Endothelial cell of umbilical vein (primary cell): ENCODE results near the gene LRRK1. TPM values are rescaled to one million over a fixed set of nuclear protein-coding genes. Genes with fewer than 3 reads are reported as not detected.

ENCODE experiments used
- BruUV-seq: library from RNA; stranded (reverse); fragments of 400-500 nt; replicated peaks from 2 replicates; lab custom pipeline; 2021; lab: Mats Ljungman, UMichigan
- CTCF ChIA-PET: fragments of 300-600, 350-600 bp; sonication (Branson Sonifier 250); formaldehyde crosslinking; loops from one replicate; lab custom pipeline; 2021; ENCODE audit warnings: antibody characterized with exemption, inconsistent platforms; lab: Charles Lee
- POLR2A ChIA-PET: fragments of 300-600, 350-600 bp; sonication (Branson Sonifier 250); formaldehyde crosslinking; loops from one replicate; lab custom pipeline; 2021; ENCODE audit warnings: antibody characterized with exemption, inconsistent platforms; lab: Charles Lee
- DNase-seq: peaks from one replicate; pipeline ENCODE4 v3.0.0-alpha.2; 2011; ENCODE audit warnings: low read depth, low spot score
- FAIRE-seq: peaks from 2 replicates; lab custom pipeline; 2011; peaks lifted over from hg19 to GRCh38; lab: Jason Lieb, UNC
- H2AFZ ChIP-seq: 2 replicates; pipeline ENCODE4 v1.6.0; 2012; ENCODE audit warnings: low read depth, low read length, control low read depth, inconsistent platforms
- H3K27ac ChIP-seq: 2 replicates; pipeline ENCODE4 v1.5.1; 2011; ENCODE audit warnings: low read depth, mild to moderate bottlenecking, control low read depth, low read length, moderate library complexity; ENCODE audit not compliant: insufficient read depth
- H3K27me3 ChIP-seq, 2 experiments: 2 replicates each; pipeline versions ENCODE4 v1.6.0 to v1.6.1; 2011; ENCODE audit warnings: low read length in 2 of 2, mixed read lengths in 1 of 2; ENCODE audit not compliant: control insufficient read depth in 2 of 2, insufficient read depth in 2 of 2
- H3K36me3 ChIP-seq, 2 experiments: 2 replicates in 1 of 2; 3 replicates in 1 of 2; pipeline ENCODE4 v1.5.1; 2011; ENCODE audit warnings: low read length in 2 of 2, mild to moderate bottlenecking in 1 of 2, moderate library complexity in 1 of 2; ENCODE audit not compliant: control insufficient read depth in 2 of 2, insufficient read depth in 2 of 2; ENCODE audit errors: extremely low read depth in 1 of 2
- H3K4me1 ChIP-seq: 3 replicates; pipeline ENCODE4 v1.5.1; 2011; ENCODE audit warnings: mild to moderate bottlenecking, low read length; ENCODE audit not compliant: control insufficient read depth, insufficient read depth; ENCODE audit errors: extremely low read depth
- H3K4me2 ChIP-seq: 2 replicates; pipeline ENCODE4 v1.6.1; 2011; ENCODE audit warnings: low read length, control low read depth, mixed read lengths; ENCODE audit not compliant: insufficient read depth
- H3K4me3 ChIP-seq, 3 experiments: fragments of 200-600 bp in 1 of 3; sonication (generic), shearing (Covaris generic) in 1 of 3; replicated peaks in 1 of 3; 2 replicates each; pipeline ENCODE4 v1.5.1; 2011 to 2016; ENCODE audit warnings: control low read depth in 3 of 3, low read length in 3 of 3, mild to moderate bottlenecking in 2 of 3, inconsistent platforms in 1 of 3, low read depth in 1 of 3, moderate library complexity in 1 of 3; ENCODE audit not compliant: insufficient read depth in 1 of 3
- H3K79me2 ChIP-seq: 2 replicates; pipeline ENCODE4 v1.6.0; 2012; ENCODE audit warnings: low read length, inconsistent platforms; ENCODE audit not compliant: control insufficient read depth, insufficient read depth
- H3K9ac ChIP-seq: replicated peaks from 2 replicates; pipeline ENCODE3; 2011; ENCODE audit warnings: low read length, control low read depth; ENCODE audit not compliant: insufficient read depth; ENCODE audit errors: extremely low read depth
- H3K9me1 ChIP-seq: replicated peaks from 3 replicates; pipeline ENCODE4 v1.6.0; 2011; ENCODE audit warnings: mild to moderate bottlenecking, low read length; ENCODE audit not compliant: control insufficient read depth, insufficient read depth; ENCODE audit errors: extremely low read depth
- H3K9me3 ChIP-seq: replicated peaks from 2 replicates; pipeline ENCODE4 v1.5.1; 2012; ENCODE audit warnings: low read length, inconsistent platforms; ENCODE audit not compliant: control insufficient read depth, insufficient read depth
- H4K20me1 ChIP-seq: replicated peaks from 2 replicates; pipeline ENCODE3; 2011; ENCODE audit warnings: mild to moderate bottlenecking, low read length; ENCODE audit not compliant: control insufficient read depth, insufficient read depth; ENCODE audit errors: extremely low read depth
- EZH2 ChIP-seq: IDR thresholded peaks from 2 replicates; pipeline ENCODE4 v1.6.1; 2012; ENCODE audit warnings: borderline replicate concordance, low read depth, mild to moderate bottlenecking, moderate library complexity, low read length, inconsistent platforms; ENCODE audit not compliant: severe bottlenecking
- FOS ChIP-seq: IDR thresholded peaks from 2 replicates; pipeline ENCODE4 v1.6.1; 2011; ENCODE audit warnings: mild to moderate bottlenecking, low read length, moderate library complexity, borderline replicate concordance; ENCODE audit not compliant: insufficient read depth
- GATA2 ChIP-seq: IDR thresholded peaks from 2 replicates; pipeline ENCODE4 v1.7.0; 2011; ENCODE audit warnings: low read depth, mild to moderate bottlenecking, moderate library complexity, mixed read lengths, low read length; ENCODE audit not compliant: insufficient read length, insufficient read depth
- JUN ChIP-seq: IDR thresholded peaks from 2 replicates; pipeline ENCODE4 v1.6.1; 2011; ENCODE audit warnings: borderline replicate concordance, low read depth; ENCODE audit not compliant: insufficient read length, insufficient read depth
- MYC ChIP-seq: IDR thresholded peaks from one replicate; pipeline ENCODE4 v1.6.1; 2011; ENCODE audit warnings: mild to moderate bottlenecking, low read depth, low read length
- POLR2A ChIP-seq: IDR thresholded peaks from 2 replicates; pipeline ENCODE4 v1.6.1; 2012; ENCODE audit warnings: low read depth, mild to moderate bottlenecking, control low read depth, low read length
- POLR2AphosphoS5 ChIP-seq: IDR thresholded peaks from 2 replicates; pipeline ENCODE4 v1.6.1; 2012; ENCODE audit warnings: low read depth, mild to moderate bottlenecking, control low read depth, low read length, moderate library complexity; ENCODE audit not compliant: insufficient read depth
- dilution Hi-C: fragments of 300-500 bp; cut with MboI; formaldehyde crosslinking; loops from one replicate; pipeline ENCODE4 v1.15.0; 2019; ENCODE audit warnings: low sequenced_read_pairs; ENCODE audit not compliant: extremely low pct_ligation_motif_present
- intact Hi-C: fragments of 100-400 bp; cut with micrococcal nuclease; formaldehyde crosslinking; loops from one replicate; pipeline ENCODE4 v1.10.0; 2022
- polyA plus RNA-seq, 4 experiments: library from polyadenylated mRNA; depleted of rRNA in 3 of 4; stranded (reverse) in 3 of 4; unstranded in 1 of 4; fragments of >200 nt; gene quantifications; 2 replicates each; pipeline versions ENCODE4 v1.2.1 to v1.2.3, GENCODE V29; 2011 to 2012; ENCODE audit warnings: missing spikeins in 1 of 4
- total RNA-seq: library from RNA; stranded (reverse); gene quantifications from 2 replicates; pipeline ENCODE4 v1.2.3, GENCODE V29; 2021
- TF ChIP-seq, protein P1 (sequence below): IDR thresholded peaks from 2 replicates; pipeline ENCODE4 v1.6.1; 2011; ENCODE audit not compliant: insufficient read depth, insufficient read length
- TF ChIP-seq, protein P2 (sequence below), 2 donors: IDR thresholded peaks; 1 replicate in 1 of 2; 2 replicates in 1 of 2; pipeline ENCODE4 v1.5.1; 2011; ENCODE audit warnings: low read length in 2 of 2, mild to moderate bottlenecking in 2 of 2, moderate library complexity in 2 of 2, control low read depth in 1 of 2, inconsistent platforms in 1 of 2, low read depth in 1 of 2; ENCODE audit not compliant: insufficient read depth in 1 of 2; ENCODE audit errors: extremely low read depth in 1 of 2

Gene LRRK1
- total and polyA plus RNA-seq, 2 donors (not counting 3 experiments of a cell fraction or from before 2014, with no cell fraction given) = 11.0 to 22.1 TPM

DNA sequence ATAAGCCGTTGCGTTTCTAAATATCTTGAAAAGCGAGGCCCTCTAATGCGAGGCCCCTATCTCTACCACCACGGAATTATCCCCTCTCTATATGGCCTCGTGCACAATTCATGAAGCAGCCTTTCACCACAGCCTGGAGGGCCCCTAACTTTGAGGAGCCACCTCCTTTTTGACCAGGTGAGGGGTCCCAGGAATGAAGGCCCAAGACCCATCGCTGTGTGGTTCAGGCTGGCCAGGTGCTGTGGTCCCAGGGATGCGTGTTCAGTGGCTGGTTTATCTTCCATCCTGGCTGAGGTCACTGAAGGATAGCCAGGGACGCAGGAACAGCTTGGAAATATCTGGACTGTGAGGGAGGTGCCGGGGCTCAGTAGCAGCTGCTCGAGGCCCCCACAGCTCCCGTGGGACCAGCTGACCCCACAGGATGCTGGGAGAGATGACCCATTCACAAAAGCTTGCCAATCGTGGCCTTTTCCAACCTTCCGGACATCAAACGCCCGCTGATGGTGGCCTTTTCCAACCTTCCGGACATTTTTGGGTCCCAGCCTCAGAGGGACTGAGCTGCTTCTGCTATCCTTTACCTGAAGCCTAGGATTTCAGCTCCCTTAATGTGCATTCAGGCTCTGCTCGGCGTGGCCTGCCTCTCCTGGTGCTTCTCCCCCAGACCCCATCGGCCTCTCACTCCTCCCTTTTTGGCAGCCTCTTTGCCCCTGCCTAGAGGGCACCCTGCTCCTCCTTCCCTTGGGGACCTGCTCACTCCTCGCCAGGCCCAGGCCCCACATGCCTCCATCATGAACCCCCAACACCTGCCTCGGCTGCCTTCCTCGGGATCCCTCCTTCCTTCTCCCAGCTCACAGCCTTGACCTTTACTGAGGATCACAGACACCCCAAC, 191.8 kb downstream of the LRRK1 start:
- TF ChIP-seq, protein P1, sequence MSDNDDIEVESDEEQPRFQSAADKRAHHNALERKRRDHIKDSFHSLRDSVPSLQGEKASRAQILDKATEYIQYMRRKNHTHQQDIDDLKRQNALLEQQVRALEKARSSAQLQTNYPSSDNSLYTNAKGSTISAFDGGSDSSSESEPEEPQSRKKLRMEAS = no peak
- TF ChIP-seq FOS = no peak
- TF ChIP-seq, protein P2, sequence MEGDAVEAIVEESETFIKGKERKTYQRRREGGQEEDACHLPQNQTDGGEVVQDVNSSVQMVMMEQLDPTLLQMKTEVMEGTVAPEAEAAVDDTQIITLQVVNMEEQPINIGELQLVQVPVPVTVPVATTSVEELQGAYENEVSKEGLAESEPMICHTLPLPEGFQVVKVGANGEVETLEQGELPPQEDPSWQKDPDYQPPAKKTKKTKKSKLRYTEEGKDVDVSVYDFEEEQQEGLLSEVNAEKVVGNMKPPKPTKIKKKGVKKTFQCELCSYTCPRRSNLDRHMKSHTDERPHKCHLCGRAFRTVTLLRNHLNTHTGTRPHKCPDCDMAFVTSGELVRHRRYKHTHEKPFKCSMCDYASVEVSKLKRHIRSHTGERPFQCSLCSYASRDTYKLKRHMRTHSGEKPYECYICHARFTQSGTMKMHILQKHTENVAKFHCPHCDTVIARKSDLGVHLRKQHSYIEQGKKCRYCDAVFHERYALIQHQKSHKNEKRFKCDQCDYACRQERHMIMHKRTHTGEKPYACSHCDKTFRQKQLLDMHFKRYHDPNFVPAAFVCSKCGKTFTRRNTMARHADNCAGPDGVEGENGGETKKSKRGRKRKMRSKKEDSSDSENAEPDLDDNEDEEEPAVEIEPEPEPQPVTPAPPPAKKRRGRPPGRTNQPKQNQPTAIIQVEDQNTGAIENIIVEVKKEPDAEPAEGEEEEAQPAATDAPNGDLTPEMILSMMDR (IDR thresholded peaks at IDR 0.05; ENCODE audit: extremely low read depth in 1 of 2, insufficient read depth in 1 of 2, low read depth in 1 of 2, low read length in 2 of 2) = no peak
- no peak for TF ChIP-seq POLR2A
- no peak for TF ChIP-seq POLR2AphosphoS5
- TF ChIP-seq GATA2 = no peak
- no peak for TF ChIP-seq JUN
- no peak for TF ChIP-seq MYC
- TF ChIP-seq EZH2 = no peak
- H3K36me3 ChIP-seq = no peaks in the 10 kb centered on the region
- no peak overlapping the region for H3K4me3 ChIP-seq

More for the DNA sequence above, 191.8 kb downstream of the LRRK1 start:
- Histone ChIP-seq H4K20me1 (no peaks in the 10 kb centered on the region), H3K4me2 (no peak overlapping the region), H3K27me3 (no peaks in the 10 kb centered on the region), H3K27ac (no peak overlapping the region), H2AFZ (no peak overlapping the region), H3K79me2 (no peaks in the 10 kb centered on the region), H3K9me3 (no peaks in the 10 kb centered on the region), H3K4me1 (no peaks in the 10 kb centered on the region), H3K9me1 (no peaks in the 10 kb centered on the region), H3K9ac (no peak overlapping the region)
- intact Hi-C loops (no loop called here), dilution Hi-C loops (no loop called here)
- no TSS peak for BruUV-seq
- ChIA-PET CTCF (interaction anchor here (1.2 to 1.7 kb wide), 2 partner anchors 9 to 21 kb away, joined by 3 to 4 read pairs; no protein-coding TSS in a partner anchor), POLR2A (no interaction called here)
- DNase-seq (no peak), FAIRE-seq (no peak)
